Thyroid gland (tissue), 4 donors: ENCODE measurements around the gene DNAJC17.

Source experiments
- CTCF ChIP-seq, 6 experiments: fragments of 200-600 bp in 3 of 6; fragments of 450-650 bp in 3 of 6; sonication (generic) in 3 of 6; IDR thresholded peaks; one replicate each; pipeline ENCODE4 v1.5.1; 2016 to 2019; ENCODE audit warnings: antibody characterized with exemption in 6 of 6, mild to moderate bottlenecking in 2 of 6, inconsistent platforms in 1 of 6, moderate library complexity in 1 of 6
- POLR2A ChIP-seq, 2 donors: fragments of 450-650 bp; IDR thresholded peaks; one replicate each; pipeline ENCODE4 v1.6.1; 2017; ENCODE audit warnings: antibody characterized with exemption in 2 of 2, mild to moderate bottlenecking in 2 of 2, moderate library complexity in 1 of 2

GRCh38 chr15:40775007-40775406 is 32.3 kb downstream of the DNAJC17 start:
- TF ChIP-seq CTCF (IDR thresholded peaks at IDR 0.05) (no peak), POLR2A (IDR thresholded peaks at IDR 0.05) (no peak)
